Kidney (tissue), 14 donors: Measurements from ENCODE around the gene FBXO46. TPM values are rescaled to one million over a fixed set of nuclear protein-coding genes. Genes with fewer than 3 reads are reported as not detected.
"Not testable (repeated sequence)": the region's sequence is repeated elsewhere in the genome, so short reads cannot be mapped to it uniquely, and the experiment has no call there.

Experiments used
- DNase-seq, 5 donors: peaks; one replicate each; pipeline ENCODE4 v3.0.0-alpha.2; 2013 to 2020
- FAIRE-seq: peaks from 2 replicates; lab custom pipeline; 2012; peaks lifted over from hg19 to GRCh38; lab: Jason Lieb, UNC
- H3K27ac ChIP-seq, 2 donors: one replicate each; pipeline ENCODE4 v1.7.0; 2013; ENCODE audit warnings: low read depth in 2 of 2, low read length in 2 of 2, inconsistent platforms in 1 of 2
- H3K27me3 ChIP-seq: one replicate; pipeline ENCODE4 v1.7.1; 2013; ENCODE audit warnings: low read length, inconsistent platforms; ENCODE audit not compliant: control insufficient read depth, insufficient read depth
- H3K36me3 ChIP-seq, 3 donors: one replicate each; pipeline versions ENCODE4 v1.7.0 to v1.7.1; 2013; ENCODE audit warnings: low read length in 3 of 3, control low read depth in 1 of 3, inconsistent platforms in 1 of 3; ENCODE audit not compliant: insufficient read depth in 3 of 3, control insufficient read depth in 2 of 3
- H3K4me1 ChIP-seq, 3 donors: one replicate each; pipeline versions ENCODE4 v1.7.0 to v1.7.1; 2013; ENCODE audit warnings: low read length in 3 of 3, inconsistent platforms in 1 of 3, low read depth in 1 of 3; ENCODE audit not compliant: control insufficient read depth in 2 of 3, insufficient read depth in 2 of 3
- H3K4me3 ChIP-seq, 3 donors: one replicate each; pipeline versions ENCODE4 v1.7.0 to v1.8.1; 2013; ENCODE audit warnings: low read length in 3 of 3, control low read depth in 1 of 3, inconsistent platforms in 1 of 3
- H3K9ac ChIP-seq, 3 donors: one replicate each; pipeline versions ENCODE4 v1.7.0 to v1.7.1; 2013; ENCODE audit warnings: low read length in 3 of 3, control low read depth in 1 of 3, inconsistent platforms in 1 of 3
- H3K9me3 ChIP-seq, 3 donors: one replicate each; pipeline versions ENCODE4 v1.7.0 to v1.7.1; 2013; ENCODE audit warnings: low read length in 3 of 3, control low read depth in 1 of 3, inconsistent platforms in 1 of 3; ENCODE audit not compliant: control insufficient read depth in 2 of 3, insufficient read depth in 1 of 3
- intact Hi-C: fragments of 100-400 bp; cut with DNase I; formaldehyde crosslinking; loops from one replicate; pipeline ENCODE4 v1.11.1; 2022
- polyA plus RNA-seq: library from polyadenylated mRNA; stranded (reverse); fragments of 350-450 nt; fragmentation: Illumina TruSeq; extraction: RNeasy Lipid Tissue Mini Kit (QIAGEN cat#74804); gene quantifications from one replicate; pipeline ENCODE4 v1.2.3, GENCODE V29; 2014; ENCODE audit warnings: low read depth, low replicate concordance; ENCODE audit not compliant: insufficient read depth
- total RNA-seq: library from RNA; stranded (reverse); fragmentation: NEBNext Ultra II Directional; extraction: Animal tissue kit (Norgen Biotek cat#: 25700); gene quantifications from one replicate; pipeline ENCODE4 v1.2.1, GENCODE V29; 2021
- TF ChIP-seq, protein P1 (sequence below): IDR thresholded peaks from 3 replicates; pipeline ENCODE4 v1.5.1; 2012; ENCODE audit warnings: mild to moderate bottlenecking, moderate library complexity, borderline replicate concordance; ENCODE audit not compliant: insufficient read depth; ENCODE audit errors: extremely low read depth
- donor health status: control.
- donor health status: control.
- donor health status: control.
- donor health status: control.
- donor health status: control.
- donor health status: DM: yes; HTN: yes; CAD: no.
- donor health status: Normal renal cell carcinoma (clear cell type).

The FBXO46 gene
- total and polyA plus RNA-seq, 2 donors from 2014 or later = 6.5 to 16.6 TPM

DNA sequence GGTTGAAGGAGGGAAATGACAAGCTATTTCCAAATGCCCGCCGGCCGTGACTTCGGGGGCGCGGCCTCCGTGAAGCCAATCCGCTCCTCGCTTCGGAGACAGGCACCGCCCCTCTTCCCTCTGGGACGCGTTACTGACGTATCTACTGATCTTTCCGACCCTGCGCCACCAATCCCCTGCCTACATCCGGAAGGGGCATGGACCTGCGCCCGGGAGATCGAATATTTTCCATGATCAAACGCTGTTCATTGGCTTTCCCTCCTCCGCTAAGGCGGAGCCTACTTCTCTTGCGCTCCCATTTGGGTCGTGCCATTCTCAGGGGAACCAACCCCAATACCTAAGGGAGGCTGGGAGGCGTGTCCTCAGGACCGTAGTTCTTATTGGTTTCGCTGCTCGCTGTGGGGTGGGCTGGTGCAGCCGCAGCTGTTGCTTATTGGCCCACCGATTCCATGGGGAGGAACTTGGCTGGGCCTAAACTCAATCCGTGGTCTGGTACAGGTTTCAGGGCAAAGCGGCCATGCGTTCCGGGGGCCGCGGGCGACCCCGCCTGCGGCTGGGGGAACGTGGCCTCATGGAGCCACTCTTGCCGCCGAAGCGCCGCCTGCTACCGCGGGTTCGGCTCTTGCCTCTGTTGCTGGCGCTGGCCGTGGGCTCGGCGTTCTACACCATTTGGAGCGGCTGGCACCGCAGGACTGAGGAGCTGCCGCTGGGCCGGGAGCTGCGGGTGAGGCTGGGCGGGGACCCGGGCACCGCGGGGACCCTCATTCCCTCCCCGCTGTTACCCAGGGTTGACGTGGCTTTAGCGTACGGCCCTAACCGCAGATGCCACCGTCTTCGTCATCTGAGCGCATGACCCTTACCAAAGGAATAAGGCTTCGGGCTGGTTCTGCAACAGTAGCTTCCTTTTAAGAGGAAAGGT, 38.2 kb downstream of the FBXO46 start, which contains the start of gene QPCTL:
TSS of gene QPCTL (plus strand) at position 480 of the 919 bp plus-strand sequence. CDS start at position 518, 38 bp downstream.
- intact Hi-C loops = no loop called here
- peaks cover 0 to 3% (median 3%) of the 10 kb centered on the region in 3 donors for H3K4me1 ChIP-seq
- peak; percentile 98 to 99 (median 99) for DNase-seq
- H3K36me3 ChIP-seq = peaks cover 0 to 14% (median 10%) of the 10 kb centered on the region in 3 donors
- H3K27me3 ChIP-seq = no peaks in the 10 kb centered on the region
- peak; percentile 99 for FAIRE-seq
- H3K9ac ChIP-seq = peak within 1 kb of the TSS; percentile 63 to 98 (median 92)
- H3K9me3 ChIP-seq = no peaks in the 10 kb centered on the region
- peak within 1 kb of the TSS; percentile 92 to 95 (median 93) for H3K4me3 ChIP-seq
- TF ChIP-seq, protein P1, sequence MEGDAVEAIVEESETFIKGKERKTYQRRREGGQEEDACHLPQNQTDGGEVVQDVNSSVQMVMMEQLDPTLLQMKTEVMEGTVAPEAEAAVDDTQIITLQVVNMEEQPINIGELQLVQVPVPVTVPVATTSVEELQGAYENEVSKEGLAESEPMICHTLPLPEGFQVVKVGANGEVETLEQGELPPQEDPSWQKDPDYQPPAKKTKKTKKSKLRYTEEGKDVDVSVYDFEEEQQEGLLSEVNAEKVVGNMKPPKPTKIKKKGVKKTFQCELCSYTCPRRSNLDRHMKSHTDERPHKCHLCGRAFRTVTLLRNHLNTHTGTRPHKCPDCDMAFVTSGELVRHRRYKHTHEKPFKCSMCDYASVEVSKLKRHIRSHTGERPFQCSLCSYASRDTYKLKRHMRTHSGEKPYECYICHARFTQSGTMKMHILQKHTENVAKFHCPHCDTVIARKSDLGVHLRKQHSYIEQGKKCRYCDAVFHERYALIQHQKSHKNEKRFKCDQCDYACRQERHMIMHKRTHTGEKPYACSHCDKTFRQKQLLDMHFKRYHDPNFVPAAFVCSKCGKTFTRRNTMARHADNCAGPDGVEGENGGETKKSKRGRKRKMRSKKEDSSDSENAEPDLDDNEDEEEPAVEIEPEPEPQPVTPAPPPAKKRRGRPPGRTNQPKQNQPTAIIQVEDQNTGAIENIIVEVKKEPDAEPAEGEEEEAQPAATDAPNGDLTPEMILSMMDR = no peak
- H3K27ac ChIP-seq = peak within 1 kb of the TSS; percentile 90 to 96

DNA sequence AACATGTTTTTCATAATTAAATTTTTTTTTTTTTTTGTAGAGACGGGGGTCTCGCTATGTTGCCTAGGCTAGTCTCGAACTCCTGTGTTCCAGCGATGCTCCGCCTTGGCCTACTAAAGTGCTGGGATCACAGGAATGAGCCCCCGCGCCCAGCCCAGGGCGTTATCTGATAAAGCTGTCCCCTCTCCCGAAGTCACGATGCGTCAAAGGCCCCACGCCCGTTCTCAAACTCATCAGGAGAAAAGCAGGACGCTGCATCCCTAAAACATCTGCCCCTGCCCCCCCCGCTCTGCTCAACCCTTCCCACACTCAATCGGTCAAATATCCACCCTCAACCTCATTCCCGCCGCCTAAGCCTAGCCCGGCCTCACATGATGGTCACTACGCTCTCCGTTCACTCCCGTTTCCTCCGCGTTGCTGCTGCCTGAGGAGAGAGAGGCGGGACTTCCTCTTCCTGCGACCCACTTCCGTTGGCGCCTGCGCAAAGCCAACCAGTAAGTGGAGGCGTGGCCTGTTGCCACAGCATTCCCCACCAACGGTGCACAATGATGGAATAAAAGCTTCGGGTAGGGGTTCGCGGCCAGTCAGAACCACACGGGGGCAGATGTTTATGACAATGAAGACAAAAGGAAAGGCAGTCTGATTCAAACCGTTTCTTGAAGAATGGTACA, 39.0 kb downstream of the FBXO46 start, which contains the start of gene SNRPD2:
TSS of gene SNRPD2 (minus strand) at position 438 of the 671 bp plus-strand sequence. CDS start at position 373, 65 bp downstream.
- FAIRE-seq = no peak

DNA sequence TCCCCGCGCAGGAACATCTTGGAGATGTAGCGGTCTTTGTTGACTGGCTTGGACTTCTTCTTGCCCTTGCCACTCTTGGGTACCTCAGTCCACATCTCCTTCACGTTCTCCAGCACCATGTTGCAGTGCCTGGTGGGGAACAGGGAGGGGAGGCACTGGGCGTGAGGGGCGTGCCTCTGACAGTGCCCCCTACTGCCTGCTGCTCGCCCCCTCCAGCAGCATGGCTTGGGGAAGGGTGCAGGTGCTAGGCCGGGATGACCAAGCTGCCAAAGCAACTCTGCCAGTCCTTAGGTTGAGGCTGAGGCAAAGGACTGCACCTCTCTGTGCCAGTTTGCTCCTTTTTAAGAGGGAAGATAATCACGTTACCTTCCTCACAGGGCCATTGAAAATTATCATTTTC, 43.1 kb downstream of the FBXO46 start:
- FAIRE-seq (no peak), DNase-seq (no peak)
- Histone ChIP-seq H3K4me1 (no peaks in the 10 kb centered on the region), H3K36me3 (peaks cover 0 to 18% (median 16%) of the 10 kb centered on the region in 3 donors), H3K4me3 (no peak overlapping the region), H3K9me3 (no peaks in the 10 kb centered on the region), H3K27ac (no peak overlapping the region), H3K9ac (no peak overlapping the region), H3K27me3 (no peaks in the 10 kb centered on the region)
- intact Hi-C loops = no loop called here
- TF ChIP-seq, protein P1 = no peak

More for the DNA sequence above, 39.0 kb downstream of the FBXO46 start, which contains the start of gene SNRPD2:
- intact Hi-C loops = no loop called here
- peak; percentile 97 to 99 (median 97) for DNase-seq
- Histone ChIP-seq H3K4me3 (peak within 1 kb of the TSS; percentile 92 to 95 (median 93)), H3K9ac (peak within 1 kb of the TSS; percentile 63 to 98 (median 92)), H3K9me3 (no peaks in the 10 kb centered on the region), H3K27me3 (no peaks in the 10 kb centered on the region), H3K27ac (peak within 1 kb of the TSS; percentile 90 to 96), H3K36me3 (peaks cover 0 to 17% (median 14%) of the 10 kb centered on the region in 3 donors), H3K4me1 (peaks cover 0 to 3% (median 3%) of the 10 kb centered on the region in 3 donors)
- TF ChIP-seq, protein P1 = no peak

- H3K27ac ChIP-seq, H3K4me1 ChIP-seq, FAIRE-seq, H3K9ac ChIP-seq, DNase-seq, H3K4me3 ChIP-seq, H3K27me3 ChIP-seq, H3K9me3 ChIP-seq, intact Hi-C loops: not testable (repeated sequence)
- peaks cover 0 to 18% (median 16%) of the 10 kb centered on the region in 3 donors for H3K36me3 ChIP-seq
Measured at GRCh38 chr19:45685045-45685444, 45.7 kb downstream of the FBXO46 start.
